GM21390 (cell line): Measurements from ENCODE around the gene SPATS2.
"Not testable (repeated sequence)": the region's sequence is repeated elsewhere in the genome, so short reads cannot be mapped to it uniquely, and the experiment has no call there.

Experiments
- ATAC-seq: cut with Tn5 transposase; IDR thresholded peaks from one replicate; pipeline ENCODE4 v1.9.1; 2021; ENCODE audit not compliant: unreplicated experiment

SPATS2 gene

DNA sequence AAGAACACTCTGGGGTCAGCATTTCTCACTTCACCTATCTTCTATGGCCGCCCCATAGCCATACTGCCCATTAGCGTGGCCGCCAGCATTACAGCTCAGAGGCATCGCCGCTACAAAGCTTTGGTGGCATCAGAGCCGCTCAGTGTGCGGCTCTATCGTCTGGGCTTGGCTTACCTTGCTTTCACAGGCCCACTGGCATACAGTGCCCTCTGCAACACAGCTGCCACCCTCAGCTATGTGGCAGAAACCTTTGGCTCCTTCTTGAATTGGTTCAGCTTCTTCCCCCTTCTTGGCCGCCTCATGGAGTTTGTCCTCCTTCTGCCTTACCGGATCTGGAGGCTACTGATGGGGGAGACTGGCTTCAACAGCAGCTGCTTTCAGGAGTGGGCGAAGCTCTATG lies 18.0 kb upstream of the SPATS2 start:
- no peak for ATAC-seq

DNA sequence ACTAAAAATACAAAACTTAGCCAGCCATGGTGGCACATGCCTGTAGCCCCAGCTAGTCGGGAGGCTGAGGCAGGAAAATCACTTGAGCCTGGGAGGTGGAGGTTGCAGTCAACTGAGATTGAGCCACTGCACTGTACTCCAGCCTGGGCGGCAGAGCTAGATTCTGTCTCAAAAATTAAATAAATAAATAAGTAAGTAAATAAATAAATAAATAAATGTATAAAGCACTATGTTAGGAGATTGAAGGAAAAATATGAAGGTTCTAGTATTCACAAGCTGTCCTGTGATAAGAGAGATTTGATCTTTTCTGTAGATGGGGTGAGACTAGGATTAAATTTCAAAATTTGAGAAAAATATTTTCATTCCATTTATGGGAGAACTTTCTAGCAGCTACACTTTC lies 14.9 kb upstream of the SPATS2 start:
- no peak for ATAC-seq

DNA sequence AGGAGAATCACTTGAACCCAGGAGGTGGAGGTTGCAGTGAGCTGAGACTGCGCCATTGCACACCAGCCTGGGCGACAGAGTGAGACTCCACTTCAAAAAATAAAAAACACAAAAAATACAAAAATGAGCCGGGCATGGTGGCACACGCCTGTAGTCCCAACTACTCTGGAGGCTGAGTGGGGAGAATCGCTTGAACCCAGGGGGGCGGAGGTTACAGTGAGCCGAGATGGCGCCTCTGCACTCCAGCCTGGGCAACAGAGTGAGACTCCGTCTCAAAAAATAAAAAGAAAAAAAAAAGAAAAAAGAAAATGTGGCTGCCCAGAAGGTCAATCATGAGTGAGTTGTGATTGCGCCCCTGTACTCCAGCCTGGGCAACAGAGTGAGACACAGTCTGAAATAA lies 11.3 kb upstream of the SPATS2 start:
- no peak for ATAC-seq

DNA sequence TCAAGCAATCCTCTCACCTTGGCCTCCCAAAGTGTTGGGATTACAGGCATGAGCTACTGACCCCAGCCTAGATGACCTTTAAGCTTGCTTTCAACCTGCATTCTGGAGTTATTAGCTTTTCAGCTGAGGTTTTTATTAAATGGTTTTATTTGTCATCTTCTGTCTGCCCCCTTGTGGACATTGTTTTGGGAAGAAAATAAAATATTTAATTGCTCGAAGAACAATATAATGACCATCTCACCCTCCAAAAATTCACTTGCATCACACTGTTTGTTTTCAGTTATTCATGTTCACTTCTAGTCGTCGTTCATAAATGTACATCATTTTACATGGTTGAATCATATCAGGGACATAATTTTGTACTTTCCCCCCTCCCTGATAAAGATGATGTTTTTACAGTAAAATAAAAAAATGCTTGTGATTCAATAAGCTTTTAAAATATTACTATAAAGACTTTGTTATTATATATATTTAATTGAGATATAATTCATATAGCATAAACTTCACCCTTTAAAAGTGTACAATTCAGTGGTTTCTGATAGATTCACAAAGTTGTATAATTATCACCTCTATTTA lies 10.1 kb upstream of the SPATS2 start:
- no peak for ATAC-seq

DNA sequence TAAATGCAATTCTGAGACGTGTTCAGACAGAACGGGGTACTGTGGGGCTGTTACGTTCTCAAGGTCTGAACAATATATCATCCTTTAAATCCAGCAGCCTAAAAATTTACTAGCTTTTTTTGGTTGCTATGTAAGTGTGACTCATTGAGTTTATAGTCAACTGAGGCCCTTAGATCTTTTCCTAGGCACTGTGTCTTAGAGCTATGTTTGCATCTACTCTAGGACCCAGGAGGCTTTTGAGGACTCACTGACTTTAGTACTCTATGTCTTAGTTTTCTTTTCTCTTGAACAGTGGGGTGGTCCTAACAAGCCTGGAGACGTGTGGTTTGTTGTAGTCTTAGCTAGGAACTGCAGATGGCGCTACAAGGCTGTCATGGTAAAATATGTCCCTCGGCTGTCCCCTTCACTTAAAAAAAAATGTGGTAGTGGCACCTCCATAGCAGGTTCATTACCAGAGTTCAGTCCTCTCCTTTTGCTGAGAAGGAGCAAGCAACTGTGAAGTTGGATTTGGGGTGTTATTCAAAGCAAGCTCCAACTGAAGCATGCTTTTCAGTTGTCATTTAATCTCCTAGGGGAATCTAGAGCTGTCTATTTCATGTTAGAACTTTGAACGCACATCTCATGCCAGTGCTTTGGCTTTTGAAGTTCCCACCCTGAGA lies 8.7 kb upstream of the SPATS2 start:
- peak; percentile 57 for ATAC-seq

DNA sequence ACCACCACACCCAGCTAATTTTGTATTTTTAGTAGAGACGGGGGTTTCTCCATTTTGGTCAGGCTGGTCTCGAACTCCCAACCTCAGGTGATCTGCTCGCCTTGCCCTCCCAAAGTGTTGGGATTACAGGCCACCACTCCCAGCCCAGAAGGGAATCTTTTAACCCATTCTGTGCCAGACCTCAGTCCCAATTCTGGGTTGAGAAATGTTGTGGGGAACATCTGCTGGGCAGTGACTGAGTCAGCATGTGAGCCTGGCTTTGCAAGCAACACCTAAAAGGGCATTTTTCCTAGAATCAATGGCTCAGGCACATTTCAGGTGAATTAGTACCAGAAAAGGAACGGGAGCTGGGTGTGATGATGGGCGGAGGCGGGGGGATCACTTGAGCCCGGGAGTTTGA lies 7.6 kb upstream of the SPATS2 start:
- no peak for ATAC-seq

DNA sequence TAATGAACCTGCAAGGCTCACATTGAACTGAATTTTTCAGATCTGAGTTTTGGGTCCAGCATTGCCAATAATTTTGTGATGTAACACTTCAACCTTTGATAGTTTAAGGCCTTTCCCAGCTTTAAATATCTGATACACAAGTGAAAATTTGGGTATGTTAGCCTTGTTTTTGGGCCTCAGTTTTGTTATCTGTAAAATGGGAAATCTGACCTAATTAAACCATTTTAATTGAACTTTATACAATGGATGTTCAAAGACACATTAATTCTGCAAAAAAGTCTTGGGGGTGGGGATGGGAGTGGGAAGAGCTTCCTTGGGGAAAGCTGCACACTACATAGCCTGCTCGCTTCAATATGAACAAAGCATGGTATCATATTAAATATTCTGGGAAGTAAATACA lies 5.2 kb upstream of the SPATS2 start:
- no peak for ATAC-seq

DNA sequence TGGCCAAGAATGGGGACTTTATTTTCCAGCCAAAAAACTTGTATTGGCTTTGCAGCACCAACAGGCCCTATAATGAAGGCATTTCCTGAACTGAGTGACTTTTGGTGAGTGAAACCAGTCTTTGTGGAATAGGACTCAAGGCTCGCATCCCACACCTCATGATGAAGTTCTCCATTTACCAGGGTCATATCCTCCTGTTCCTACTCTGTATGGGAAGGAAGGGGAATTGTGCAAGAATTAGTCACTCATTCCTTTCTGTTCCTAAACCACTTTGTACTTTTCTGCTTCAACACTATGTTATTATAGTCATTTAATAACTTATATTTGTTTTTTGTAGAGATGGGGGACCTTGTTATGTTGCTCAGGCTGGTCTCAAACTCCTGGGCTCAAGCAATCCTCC lies 2.3 kb upstream of the SPATS2 start:
- no peak for ATAC-seq

DNA sequence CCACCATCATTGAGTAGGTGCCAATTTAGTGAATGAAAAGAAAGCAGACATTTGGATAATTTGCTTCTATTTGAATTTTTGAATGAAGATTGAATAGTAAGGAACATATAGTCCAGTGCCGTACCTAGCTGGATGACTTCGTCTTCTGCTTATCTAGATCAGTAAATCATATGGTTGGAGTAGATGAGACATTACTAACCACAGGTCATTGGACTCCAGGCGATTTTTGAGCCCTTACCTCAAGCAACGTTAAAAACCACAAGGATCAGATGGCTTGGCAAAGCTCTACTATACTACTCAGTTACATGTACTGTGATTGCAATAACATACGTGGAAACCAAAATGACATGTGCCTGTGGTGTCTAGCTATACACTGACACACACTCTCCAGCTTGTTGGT lies 1.7 kb upstream of the SPATS2 start:
- ATAC-seq: no peak

DNA sequence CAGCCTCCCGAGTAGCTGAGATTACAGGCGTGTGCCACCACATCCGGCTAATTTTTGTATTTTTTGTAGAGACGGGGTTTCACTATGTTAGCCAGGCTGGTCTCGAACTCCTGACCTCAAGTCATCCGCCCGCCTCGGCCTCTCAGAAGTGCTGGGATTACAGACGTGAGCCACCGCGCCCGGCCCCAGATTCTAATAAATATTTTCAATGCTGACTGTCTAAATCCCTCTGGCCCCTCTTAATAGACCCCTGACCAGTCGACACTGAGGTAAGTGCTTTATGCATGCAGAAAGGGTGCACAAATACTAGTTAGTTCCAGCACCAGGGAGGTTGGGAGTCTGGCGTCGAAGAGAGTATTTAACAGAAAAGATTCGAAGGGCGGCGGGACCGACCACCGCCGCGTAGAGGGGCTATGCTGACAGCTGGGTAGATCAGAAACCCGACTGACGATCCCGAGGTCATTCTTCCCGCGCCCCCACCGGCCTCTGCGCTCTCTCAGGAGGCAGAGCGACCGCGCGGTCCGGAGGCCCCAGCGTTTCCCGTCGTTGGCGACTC lies 1.1 kb upstream of the SPATS2 start:
- ATAC-seq: peak; percentile 3

DNA sequence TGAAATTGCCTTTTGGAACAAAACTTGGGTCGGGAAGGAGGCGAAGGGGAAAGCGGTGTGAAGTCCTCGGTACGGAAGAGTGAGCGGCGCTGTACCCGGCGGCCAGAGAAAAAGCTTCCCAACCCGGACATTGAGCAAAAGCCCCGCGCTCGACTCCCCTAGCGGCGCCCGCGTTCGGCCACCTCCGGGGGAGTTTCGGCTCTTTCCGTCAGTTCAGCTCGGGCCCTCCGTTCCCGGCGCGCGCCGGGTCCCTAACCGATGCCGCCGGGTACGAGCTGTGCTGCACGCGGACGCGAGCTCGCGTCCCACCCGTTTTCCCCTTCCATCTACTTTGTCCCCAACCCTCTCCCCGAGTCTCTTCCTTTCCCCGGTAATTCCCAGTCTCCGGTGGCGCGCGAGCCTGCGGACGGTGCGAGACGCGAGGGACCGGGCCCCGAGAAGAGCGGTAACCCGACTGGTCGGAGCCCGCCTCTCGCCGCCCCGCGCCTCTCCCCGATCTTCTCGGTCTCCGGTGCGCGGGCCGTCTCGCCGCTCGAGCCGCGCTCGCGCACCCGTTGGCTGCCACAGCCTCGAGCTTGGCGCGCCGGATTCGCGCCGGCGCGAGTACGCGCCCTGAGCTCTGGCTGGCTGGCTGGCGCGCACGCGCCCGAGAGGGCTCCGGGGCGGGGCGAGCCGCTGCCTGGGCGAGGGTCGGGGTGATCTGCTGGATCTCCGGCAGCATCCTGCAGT lies 446 bp upstream of the SPATS2 start:
- ATAC-seq: peak; percentile 60

DNA sequence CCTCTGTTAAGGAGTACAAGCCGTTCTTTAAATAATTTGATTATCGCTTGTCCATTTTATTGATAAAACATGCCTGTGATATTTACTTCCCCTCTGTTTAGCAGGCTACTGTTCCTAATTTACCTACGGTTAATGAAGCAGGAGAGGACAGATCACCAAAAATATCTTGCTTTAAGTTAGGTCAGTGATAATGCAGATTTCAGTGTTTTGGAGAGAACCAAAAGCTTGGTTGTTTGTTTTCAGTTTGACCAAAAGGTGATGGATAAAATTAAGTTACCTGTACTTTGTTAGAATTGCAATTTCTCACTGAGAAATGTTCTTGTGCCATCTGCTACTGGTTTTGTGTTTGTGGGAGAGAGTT lies 958 bp downstream of the SPATS2 start:
- no peak for ATAC-seq

DNA sequence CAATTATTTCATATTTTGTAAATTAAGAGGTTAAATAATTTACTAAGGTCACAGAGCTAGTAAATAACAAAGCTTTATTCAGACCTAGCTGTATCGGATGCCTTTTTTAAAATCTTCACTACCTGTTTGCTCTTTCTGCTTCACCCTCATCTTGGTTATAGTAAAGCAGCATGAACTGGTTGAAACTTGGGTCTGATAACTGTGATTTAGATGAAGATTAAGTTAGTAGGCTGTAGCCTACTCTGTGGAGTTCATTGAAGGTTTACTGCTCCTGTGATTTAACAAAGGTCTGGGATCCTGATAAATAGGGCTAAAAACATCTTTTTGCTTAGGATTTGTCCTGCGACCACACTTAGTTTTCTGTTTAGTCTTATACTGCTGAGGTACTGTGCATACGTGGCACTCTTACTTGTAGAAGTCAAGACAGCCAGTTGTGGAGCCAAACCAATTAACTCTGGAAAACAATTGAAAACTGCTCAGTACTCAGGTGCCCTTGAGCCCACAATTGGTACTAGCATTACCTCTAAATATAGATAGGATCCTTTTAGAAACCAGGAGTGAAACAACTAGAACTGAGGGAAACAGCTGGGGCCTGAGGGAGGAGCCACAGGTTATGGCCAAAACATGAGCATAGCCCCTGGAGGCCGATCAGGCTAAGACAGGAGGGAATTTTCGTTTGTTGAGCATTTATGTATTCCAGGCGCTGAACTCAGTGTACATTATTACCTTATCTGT lies 2.3 kb downstream of the SPATS2 start:
- peak; percentile 61 for ATAC-seq

DNA sequence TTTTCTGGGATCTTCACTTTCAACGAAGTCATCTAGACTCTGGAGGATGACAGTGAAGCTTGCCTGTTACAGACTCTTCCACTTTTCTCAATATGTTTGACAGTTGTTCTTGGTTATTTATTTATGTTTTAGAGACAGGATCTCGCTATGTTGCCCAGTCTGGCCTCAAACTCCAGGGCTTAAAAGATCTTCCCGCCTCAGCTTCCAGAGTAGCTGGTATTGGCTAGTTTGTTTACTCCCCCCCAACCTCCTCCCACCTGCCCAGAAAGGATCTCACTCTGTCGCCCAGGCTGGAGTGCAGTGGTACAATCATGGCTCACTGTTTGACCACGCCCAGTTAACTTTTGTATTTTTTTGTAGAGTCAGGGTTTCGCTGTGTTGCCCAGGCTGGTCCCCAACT lies 3.3 kb downstream of the SPATS2 start:
- ATAC-seq: no peak

DNA sequence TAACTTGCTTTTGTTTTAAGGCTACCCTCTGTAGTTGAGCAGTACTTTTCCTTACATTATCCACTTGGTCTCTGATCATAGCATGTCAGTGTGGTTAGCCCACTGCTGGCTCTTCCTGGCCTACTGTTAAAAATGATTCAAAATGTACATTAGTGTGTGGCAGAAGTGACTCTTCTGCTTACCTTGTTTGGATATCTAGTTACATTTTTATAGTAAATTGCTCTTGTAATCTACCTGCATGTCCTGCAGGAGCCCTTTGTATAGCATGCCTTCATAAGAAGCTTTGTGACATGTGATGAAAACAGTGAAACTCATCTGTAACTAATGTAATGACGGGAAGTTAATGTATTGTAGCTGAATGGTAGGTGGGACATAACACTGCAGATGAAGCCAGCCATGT lies 8.1 kb downstream of the SPATS2 start:
- ATAC-seq: no peak

DNA sequence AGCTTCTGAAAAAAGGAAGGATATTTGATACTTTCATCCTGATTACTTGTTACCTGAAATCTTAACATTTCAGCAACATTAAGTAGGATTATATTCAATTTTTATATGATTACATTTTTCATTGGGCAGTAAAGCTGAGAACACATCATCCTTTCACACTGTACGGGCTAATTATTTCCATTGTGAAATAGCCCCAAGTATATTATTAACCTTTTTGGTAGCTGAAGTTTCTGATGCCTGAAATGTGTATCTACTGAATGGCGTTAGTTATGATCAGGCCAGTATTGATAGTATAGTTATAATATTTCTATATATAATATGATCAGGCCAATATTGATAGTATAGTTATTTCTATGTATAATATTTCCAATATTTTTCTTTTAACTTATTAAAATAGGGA lies 10.1 kb downstream of the SPATS2 start:
- no peak for ATAC-seq

DNA sequence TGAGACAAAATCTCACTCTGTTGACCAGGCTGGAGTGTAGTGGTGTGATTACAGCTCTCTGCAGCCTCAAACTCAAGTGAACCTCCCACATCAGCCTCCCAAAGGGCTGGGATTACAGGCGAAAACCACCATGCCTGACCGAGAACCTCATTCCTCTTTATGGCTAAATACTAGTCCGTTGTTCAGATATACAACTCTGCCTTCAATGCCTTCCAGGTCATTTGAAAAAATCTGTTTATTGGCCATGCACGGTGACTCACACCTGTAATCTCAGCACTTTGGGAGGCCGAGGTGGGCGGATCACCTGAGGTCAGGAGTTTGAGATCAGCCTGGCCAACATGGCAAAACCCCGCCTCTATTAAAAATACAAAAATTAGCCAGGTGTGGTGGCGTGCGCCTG lies 12.9 kb downstream of the SPATS2 start:
- not testable (repeated sequence) for ATAC-seq

DNA sequence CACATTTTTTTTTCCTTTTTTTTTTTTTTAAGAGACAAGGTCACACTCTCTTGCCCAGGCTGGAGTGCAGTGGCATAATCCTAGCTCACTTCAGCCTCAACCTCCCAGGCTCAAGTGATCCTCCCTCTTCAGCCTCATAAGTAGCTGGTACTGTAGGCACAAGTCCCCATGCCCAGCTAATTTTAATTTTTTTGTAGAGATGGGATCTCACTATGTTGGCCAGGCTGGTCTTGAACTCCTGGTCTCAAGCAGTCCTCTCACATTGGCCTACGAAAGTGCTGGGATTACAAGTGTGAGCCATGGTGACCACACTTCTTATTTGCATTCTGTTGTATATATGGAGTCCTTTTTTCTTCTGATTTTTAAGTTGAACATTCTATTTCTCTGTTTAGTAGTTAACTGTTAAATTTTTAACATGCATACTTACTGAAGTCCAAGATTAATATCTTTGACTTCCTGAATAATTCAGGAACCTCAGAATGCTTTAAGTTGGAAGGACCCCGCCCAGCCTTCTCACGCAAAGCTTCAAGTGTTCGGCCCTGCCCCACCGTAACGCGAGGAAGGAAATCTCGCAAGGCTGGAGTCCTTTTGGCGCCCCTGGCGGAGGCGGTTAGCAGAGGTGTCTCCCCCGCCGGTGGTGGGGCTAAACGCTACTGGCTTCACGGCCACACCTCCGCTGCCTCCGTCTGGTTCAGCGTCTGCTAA lies 21.6 kb downstream of the SPATS2 start:
- ATAC-seq: no peak

DNA sequence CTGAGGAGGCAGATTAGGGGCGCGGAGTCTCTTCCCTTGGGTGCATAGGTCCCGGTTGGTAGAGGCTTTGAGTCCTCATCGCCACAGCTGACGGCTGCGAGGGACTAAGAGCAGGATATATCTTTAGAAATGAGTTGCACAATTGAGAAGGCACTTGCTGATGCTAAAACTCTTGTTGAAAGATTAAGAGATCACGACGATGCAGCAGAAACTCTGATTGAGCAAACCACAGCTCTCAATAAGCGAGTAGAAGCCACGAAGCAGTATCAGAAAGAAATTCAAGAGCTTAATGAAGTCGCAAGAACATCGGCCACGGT lies 22.1 kb downstream of the SPATS2 start:
- ATAC-seq: no peak

DNA sequence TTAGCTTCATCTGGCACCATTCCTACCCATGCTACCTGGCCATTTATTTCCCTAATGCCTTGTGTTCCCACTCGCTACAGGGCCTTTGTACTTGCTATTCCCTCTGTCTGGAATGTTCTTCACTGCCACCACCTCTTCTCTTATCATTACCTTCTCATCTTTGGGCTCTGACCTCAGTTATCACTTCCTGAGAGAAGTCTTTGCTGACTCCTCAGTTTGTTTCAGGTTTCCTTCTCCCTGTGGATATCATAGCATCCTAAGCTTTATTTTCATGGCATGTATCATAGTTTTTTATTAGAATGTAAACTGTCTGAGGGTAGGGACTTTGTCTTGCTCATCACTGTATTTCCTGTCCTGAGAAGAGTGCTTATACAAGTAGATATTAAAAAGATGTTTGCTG lies 29.7 kb downstream of the SPATS2 start:
- ATAC-seq: no peak

DNA sequence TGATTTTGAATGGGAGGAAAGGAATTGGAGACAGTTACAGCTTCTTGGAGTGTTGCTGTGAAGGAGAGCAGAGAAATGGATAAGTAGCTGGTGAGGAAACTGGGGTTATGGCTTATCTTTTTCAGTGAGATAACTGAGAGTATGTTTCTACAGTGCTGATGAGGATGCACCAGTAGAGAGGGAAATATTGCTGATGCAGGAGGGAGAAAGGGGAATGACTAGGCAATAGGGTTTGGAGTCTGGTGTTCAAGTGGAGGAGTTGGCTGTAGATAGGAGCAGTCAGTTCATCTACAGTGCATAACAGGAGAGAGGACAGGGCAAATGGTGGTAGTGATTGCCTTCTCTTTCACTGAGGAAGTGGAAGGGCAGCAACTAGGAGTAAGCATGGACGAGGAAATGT lies 33.0 kb downstream of the SPATS2 start:
- no peak for ATAC-seq
